Measurements from ENCODE around the gene GTF2H1. TPM values are rescaled to one million over a fixed set of nuclear protein-coding genes. Genes with fewer than 3 reads are reported as not detected.
"Not testable (repeated sequence)": the region's sequence is repeated elsewhere in the genome, so short reads cannot be mapped to it uniquely, and the experiment has no call there.

Gene GTF2H1
- total RNA-seq, 1 donor from 2014 or later, result 30.8 TPM

DNA sequence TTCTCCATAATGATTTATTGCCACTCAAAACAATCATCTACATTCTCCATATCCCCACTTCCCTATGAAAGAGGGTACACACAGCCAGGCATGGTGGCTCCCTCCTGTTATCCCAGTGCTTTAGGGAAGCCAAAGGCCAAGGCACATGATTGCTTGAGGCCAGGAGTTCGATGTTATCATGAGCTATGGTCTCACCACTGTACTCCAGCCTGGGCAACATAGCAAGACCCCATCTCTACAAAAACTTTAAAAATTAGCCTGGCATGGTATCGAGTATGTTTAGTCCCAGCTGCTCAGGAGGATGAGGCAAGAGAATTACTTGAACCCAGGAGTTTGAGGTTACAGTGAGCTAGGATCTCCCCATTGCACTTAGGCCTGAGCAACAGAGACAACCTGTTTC, 6.5 kb upstream of the GTF2H1 start:
- TF ChIP-seq, protein P1, sequence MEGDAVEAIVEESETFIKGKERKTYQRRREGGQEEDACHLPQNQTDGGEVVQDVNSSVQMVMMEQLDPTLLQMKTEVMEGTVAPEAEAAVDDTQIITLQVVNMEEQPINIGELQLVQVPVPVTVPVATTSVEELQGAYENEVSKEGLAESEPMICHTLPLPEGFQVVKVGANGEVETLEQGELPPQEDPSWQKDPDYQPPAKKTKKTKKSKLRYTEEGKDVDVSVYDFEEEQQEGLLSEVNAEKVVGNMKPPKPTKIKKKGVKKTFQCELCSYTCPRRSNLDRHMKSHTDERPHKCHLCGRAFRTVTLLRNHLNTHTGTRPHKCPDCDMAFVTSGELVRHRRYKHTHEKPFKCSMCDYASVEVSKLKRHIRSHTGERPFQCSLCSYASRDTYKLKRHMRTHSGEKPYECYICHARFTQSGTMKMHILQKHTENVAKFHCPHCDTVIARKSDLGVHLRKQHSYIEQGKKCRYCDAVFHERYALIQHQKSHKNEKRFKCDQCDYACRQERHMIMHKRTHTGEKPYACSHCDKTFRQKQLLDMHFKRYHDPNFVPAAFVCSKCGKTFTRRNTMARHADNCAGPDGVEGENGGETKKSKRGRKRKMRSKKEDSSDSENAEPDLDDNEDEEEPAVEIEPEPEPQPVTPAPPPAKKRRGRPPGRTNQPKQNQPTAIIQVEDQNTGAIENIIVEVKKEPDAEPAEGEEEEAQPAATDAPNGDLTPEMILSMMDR (conservative IDR thresholded peaks at IDR 0.05; ENCODE audit: low read depth, low read length), result no peak
- no peak overlapping the region for H3K4me3 ChIP-seq (ENCODE audit: low read depth, low read length)
- DNase-seq (ENCODE audit: low read depth), result no peak

- DNase-seq (ENCODE audit: low read depth), result no peak
- TF ChIP-seq, protein P1 (conservative IDR thresholded peaks at IDR 0.05; ENCODE audit: low read depth, low read length), result no peak
- no peak overlapping the region for H3K4me3 ChIP-seq (ENCODE audit: low read depth, low read length)
Measured at GRCh38 chr11:18317551-18317950, 4.8 kb upstream of the GTF2H1 start.

DNA sequence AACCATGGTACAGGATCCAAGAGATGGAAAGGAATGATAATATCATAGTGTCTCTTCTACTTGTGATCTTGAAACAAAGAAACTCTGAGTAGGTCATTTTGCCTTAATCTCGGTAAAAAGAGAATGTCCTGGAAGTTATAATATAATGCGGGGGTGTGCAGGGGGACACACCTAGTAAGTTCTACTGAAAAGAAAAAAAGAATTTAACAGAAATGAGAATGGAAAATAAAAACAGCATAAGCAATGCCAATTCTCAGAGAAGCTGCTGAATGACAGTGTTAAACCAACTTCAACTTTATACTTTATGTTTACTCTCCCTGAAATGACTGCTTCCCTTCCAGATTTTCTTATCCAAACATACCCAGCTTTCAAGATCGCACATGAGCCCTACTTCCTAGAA, 2.5 kb upstream of the GTF2H1 start:
- DNase-seq (ENCODE audit: low read depth), result no peak
- TF ChIP-seq, protein P1 (conservative IDR thresholded peaks at IDR 0.05; ENCODE audit: low read depth, low read length), result no peak
- H3K4me3 ChIP-seq (ENCODE audit: low read depth, low read length), result no peak overlapping the region

- H3K4me3 ChIP-seq (ENCODE audit: low read depth, low read length), result peak overlapping the region; percentile 69
- no peak for DNase-seq (ENCODE audit: low read depth)
- TF ChIP-seq, protein P1 (conservative IDR thresholded peaks at IDR 0.05; ENCODE audit: low read depth, low read length), result no peak
Measured at GRCh38 chr11:18320617-18321016, 1.8 kb upstream of the GTF2H1 start.

DNA sequence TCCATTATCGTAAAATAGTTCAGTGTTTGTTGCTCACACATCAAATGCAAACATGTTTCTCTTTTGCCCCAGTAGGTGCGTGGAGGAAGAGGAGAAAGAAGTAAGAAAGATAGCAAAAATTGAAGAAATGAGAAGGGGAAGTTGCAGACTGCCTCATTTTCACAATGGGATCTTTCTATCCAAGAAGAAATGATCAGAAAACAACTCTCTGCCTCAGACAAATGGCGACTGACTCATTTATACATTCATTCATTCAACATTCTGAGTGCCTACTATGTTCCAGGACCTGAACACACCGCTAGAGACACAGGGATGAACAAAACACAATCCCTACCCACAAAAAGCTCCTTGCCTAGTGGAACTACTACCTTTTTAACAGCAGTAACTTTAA, 794 bp upstream of the GTF2H1 start:
- no peak for DNase-seq (ENCODE audit: low read depth)

DNA sequence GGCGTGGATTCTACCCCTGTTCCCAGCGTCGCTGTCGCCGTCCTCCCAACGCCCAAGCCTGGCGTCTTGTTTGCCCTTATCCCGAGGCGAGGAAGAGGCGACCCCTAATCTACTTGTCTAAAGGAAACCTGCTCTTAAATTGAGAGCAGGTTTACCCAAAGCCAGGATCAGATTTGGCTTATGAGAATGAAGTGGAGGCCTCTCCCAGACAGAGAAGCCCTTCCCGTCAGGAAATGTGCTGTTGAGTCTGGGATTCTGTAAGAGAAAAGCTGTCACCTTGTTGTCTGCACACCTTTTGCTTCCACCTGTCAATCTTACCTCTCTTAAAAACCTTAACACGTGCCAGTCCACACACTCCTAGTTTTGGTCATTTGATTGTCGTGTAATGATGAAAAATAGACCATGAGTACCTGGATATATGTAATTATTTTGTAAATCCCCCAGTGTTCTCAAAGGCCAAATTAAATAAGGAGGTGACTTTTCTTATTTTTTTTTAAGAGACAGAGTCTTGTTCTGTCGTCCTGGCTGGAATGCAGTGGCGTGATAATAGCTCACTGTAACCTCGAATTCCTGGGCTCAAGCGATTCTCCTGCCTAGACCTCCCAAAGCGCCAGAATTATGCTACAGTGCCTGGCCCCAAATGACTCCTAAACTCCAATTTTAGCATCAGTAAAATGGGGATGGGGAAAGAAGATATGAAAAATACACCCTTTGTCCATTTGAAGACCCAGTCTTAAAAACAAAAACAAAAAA, 627 bp downstream of the GTF2H1 start:
- no peak for DNase-seq (ENCODE audit: low read depth)
- TF ChIP-seq, protein P1 (conservative IDR thresholded peaks at IDR 0.05; ENCODE audit: low read depth, low read length), result no peak
- peak overlapping the region; percentile 69 for H3K4me3 ChIP-seq (ENCODE audit: low read depth, low read length)

More for the DNA sequence above, 794 bp upstream of the GTF2H1 start:
- peak overlapping the region; percentile 69 for H3K4me3 ChIP-seq (ENCODE audit: low read depth, low read length)
- TF ChIP-seq, protein P1 (conservative IDR thresholded peaks at IDR 0.05; ENCODE audit: low read depth, low read length), result no peak

- DNase-seq (ENCODE audit: low read depth), result not testable (repeated sequence)
- H3K4me3 ChIP-seq (ENCODE audit: low read depth, low read length), result peak overlapping the region; percentile 69
Measured at GRCh38 chr11:18323881-18324280, 1.5 kb downstream of the GTF2H1 start.
